Upper lobe of left lung (tissue), 6 donors: Measurements from ENCODE around the gene RTL1. TPM values are rescaled to one million over a fixed set of nuclear protein-coding genes. Genes with fewer than 3 reads are reported as not detected.

Experiments
- ATAC-seq, 2 donors: fragments of 200-7000 bp; cut with Tn5 transposase; one replicate each; pipeline ENCODE4 v1.9.1; 2022; ENCODE audit warnings: mild to moderate bottlenecking in 2 of 2, moderate library complexity in 2 of 2; ENCODE audit not compliant: low FRiP score in 2 of 2
- DNase-seq, 2 donors: peaks; one replicate each; pipeline ENCODE4 v3.0.0-alpha.2; 2019 to 2020
- H3K27ac ChIP-seq, 4 donors: fragments of 200-600 bp; sonication (generic); one replicate each; pipeline ENCODE4 v1.5.1; 2016 to 2019
- H3K27me3 ChIP-seq, 4 donors: fragments of 200-600 bp; sonication (generic); one replicate each; pipeline ENCODE4 v1.5.1; 2017 to 2019
- H3K36me3 ChIP-seq, 4 donors: fragments of 200-600 bp; sonication (generic); one replicate each; pipeline ENCODE4 v1.5.1; 2016 to 2019
- H3K4me1 ChIP-seq, 4 donors: fragments of 200-600 bp; sonication (generic); one replicate each; pipeline ENCODE4 v1.5.1; 2018 to 2019
- H3K4me3 ChIP-seq, 4 donors: fragments of 200-600 bp; sonication (generic); one replicate each; pipeline ENCODE4 v1.5.1; 2017 to 2019; ENCODE audit warnings: mild to moderate bottlenecking in 2 of 4, moderate library complexity in 1 of 4
- H3K9me3 ChIP-seq, 4 donors: fragments of 200-600 bp; sonication (generic); one replicate each; pipeline ENCODE4 v1.5.1; 2018 to 2019
- EP300 ChIP-seq, 4 donors: sonication (generic); formaldehyde crosslinking; IDR thresholded peaks; one replicate each; pipeline ENCODE4 v1.5.1; 2017; ENCODE audit warnings: antibody characterized with exemption in 4 of 4, control low read depth in 2 of 4
- POLR2A ChIP-seq, 4 donors: fragments of 450-650 bp; IDR thresholded peaks; one replicate each; pipeline ENCODE4 v1.5.1; 2016 to 2017; ENCODE audit warnings: antibody characterized with exemption in 4 of 4, mild to moderate bottlenecking in 2 of 4
- POLR2AphosphoS5 ChIP-seq, 2 donors: sonication (generic); formaldehyde crosslinking; IDR thresholded peaks; one replicate each; pipeline ENCODE4 v1.5.1; 2017; ENCODE audit warnings: antibody characterized with exemption in 2 of 2
- WGBS, 2 donors: methylation state at CpG; one replicate each; pipeline ENCODE4 v1.1.5; 2017 to 2018; 5-methylcytosine and 5-hydroxymethylcytosine counted together
- total RNA-seq, 6 donors: library from RNA; depleted of rRNA in 4 of 6; stranded (reverse); fragments of >200 nt in 4 of 6; gene quantifications; one replicate each; pipeline versions ENCODE4 v1.1.0 to v1.2.1, GENCODE V29; 2016 to 2021
- TF ChIP-seq, protein P1 (sequence below), 6 experiments: fragments of 450-650 bp in 4 of 6; fragments of 200-600 bp in 2 of 6; sonication (generic) in 2 of 6; IDR thresholded peaks; one replicate each; pipeline ENCODE4 v1.5.1; 2016 to 2019; ENCODE audit warnings: antibody characterized with exemption in 6 of 6
- donor health status: DM: no; HTN: no; CAD: no; lungs with moderate emphysema.
- donor health status: DM: no; HTN: yes; CAD: no; lungs with severe emphysema.

Gene RTL1
- total RNA-seq, 6 donors from 2014 or later: not detected

DNA sequence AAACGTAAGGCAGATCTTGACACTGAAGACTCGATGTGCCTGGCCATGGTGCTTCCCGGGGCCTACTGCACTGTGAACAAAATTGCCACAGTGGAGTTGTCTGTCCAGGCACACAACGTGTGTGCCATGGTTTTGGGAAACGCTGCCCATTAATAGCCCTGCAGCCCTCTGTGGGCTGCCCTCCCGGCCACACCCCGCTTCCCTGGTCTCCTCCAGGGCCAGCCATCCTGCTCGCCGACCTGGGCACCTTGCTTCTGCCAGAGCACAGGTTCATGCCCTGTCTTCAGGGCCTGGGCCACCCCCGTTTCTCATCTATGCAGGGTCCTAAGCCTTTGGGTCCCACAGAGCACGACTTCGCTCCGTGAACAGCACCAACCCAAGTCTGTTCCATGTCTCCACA is 58.7 kb downstream of the RTL1 start:
- no peak for ATAC-seq
- no peak overlapping the region for H3K4me3 ChIP-seq

DNA sequence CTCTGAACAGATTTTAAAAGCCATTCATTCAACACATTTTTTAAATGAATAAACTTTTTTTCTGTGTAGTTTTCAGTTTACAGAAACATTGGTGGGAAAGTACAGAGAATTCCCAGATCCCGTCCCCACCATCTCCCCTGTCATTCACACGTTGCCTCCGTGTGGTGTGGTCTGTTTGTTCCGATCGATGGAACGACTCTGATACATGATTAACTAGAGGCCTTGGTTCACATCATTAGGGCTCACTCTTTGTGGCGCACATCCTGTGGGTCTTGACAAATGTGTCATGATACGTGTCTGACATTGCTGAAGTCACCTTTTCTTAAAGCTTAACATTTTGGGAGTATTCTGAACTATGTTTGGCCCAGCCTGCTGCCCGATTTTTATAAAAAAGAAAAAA is 59.1 kb downstream of the RTL1 start:
- Histone ChIP-seq H3K4me1 (no peaks in the 10 kb centered on the region), H3K27ac (no peak overlapping the region), H3K4me3 (no peak overlapping the region), H3K36me3 (no peaks in the 10 kb centered on the region), H3K27me3 (no peaks in the 10 kb centered on the region), H3K9me3 (no peaks in the 10 kb centered on the region)
- DNase-seq: no peak
- no peak for TF ChIP-seq POLR2AphosphoS5 (IDR thresholded peaks at IDR 0.05)
- TF ChIP-seq, protein P1, sequence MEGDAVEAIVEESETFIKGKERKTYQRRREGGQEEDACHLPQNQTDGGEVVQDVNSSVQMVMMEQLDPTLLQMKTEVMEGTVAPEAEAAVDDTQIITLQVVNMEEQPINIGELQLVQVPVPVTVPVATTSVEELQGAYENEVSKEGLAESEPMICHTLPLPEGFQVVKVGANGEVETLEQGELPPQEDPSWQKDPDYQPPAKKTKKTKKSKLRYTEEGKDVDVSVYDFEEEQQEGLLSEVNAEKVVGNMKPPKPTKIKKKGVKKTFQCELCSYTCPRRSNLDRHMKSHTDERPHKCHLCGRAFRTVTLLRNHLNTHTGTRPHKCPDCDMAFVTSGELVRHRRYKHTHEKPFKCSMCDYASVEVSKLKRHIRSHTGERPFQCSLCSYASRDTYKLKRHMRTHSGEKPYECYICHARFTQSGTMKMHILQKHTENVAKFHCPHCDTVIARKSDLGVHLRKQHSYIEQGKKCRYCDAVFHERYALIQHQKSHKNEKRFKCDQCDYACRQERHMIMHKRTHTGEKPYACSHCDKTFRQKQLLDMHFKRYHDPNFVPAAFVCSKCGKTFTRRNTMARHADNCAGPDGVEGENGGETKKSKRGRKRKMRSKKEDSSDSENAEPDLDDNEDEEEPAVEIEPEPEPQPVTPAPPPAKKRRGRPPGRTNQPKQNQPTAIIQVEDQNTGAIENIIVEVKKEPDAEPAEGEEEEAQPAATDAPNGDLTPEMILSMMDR (IDR thresholded peaks at IDR 0.05): no peak
- no peak for TF ChIP-seq EP300 (IDR thresholded peaks at IDR 0.05)
- no peak for TF ChIP-seq POLR2A (IDR thresholded peaks at IDR 0.05)
- ATAC-seq: no peak
- 80 to 86% methylated on average over 9 of the region's 9 CpGs for WGBS, 2 donors

More for the DNA sequence above, 58.7 kb downstream of the RTL1 start:
- Histone ChIP-seq H3K27me3 (no peaks in the 10 kb centered on the region), H3K4me1 (no peaks in the 10 kb centered on the region), H3K9me3 (no peaks in the 10 kb centered on the region), H3K36me3 (no peaks in the 10 kb centered on the region), H3K27ac (no peak overlapping the region)
- no peak for TF ChIP-seq EP300 (IDR thresholded peaks at IDR 0.05)
- TF ChIP-seq, protein P1 (IDR thresholded peaks at IDR 0.05): no peak
- no peak for TF ChIP-seq POLR2AphosphoS5 (IDR thresholded peaks at IDR 0.05)
- TF ChIP-seq POLR2A (IDR thresholded peaks at IDR 0.05): no peak
- peak in 1 of 2 donors; percentile 32 for DNase-seq
- 90 to 95% methylated on average over 12 to 13 of the region's 13 CpGs for WGBS, 2 donors

DNA sequence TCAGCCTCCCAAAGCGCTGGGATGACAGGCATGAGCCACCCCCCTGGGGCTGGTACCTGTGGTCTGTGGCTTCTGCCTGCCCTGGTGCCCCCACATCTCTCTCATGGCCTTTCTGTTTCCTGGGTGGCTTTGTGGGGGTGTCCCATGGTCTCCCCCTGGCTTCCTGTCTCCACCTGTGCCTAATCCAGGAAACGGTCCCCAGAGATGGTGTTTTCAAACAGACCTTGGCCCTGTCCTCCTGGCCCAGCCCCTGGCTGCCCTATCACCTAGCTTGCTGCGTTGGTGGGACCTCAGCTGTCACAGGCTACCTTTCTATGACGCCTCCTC is 59.5 kb downstream of the RTL1 start:
- TF ChIP-seq EP300 (IDR thresholded peaks at IDR 0.05) (no peak), POLR2AphosphoS5 (IDR thresholded peaks at IDR 0.05) (no peak), POLR2A (IDR thresholded peaks at IDR 0.05) (no peak)
- TF ChIP-seq, protein P1 (IDR thresholded peaks at IDR 0.05): no peak
- no peak for ATAC-seq
- no peaks in the 10 kb centered on the region for H3K4me1 ChIP-seq
- no peaks in the 10 kb centered on the region for H3K9me3 ChIP-seq
- H3K36me3 ChIP-seq: no peaks in the 10 kb centered on the region
- H3K27me3 ChIP-seq: no peaks in the 10 kb centered on the region
- H3K4me3 ChIP-seq: no peak overlapping the region
- H3K27ac ChIP-seq: no peak overlapping the region
- DNase-seq: no peak
- WGBS, 2 donors: 87 to 89% methylated on average over 4 of the region's 4 CpGs

DNA sequence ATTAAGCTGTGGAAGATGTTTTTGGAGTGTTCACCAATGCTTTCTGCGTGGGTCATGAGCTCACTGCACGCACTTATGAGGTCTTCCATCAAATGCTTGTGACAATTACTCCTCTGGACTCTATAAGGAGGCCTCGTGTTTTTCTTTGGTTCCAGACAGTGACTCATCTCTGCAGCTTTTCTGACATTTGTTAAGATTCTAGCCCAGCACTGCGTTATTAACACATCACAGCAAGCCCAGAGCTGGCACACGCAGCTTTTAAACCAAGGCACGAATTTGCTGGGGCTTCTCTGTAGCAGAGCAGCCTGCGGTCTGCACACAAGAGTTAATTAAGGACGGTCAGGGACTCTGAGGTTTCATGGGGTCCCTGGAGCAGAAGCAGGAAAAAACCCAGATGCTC is 60.7 kb downstream of the RTL1 start:
- no peak overlapping the region for H3K4me3 ChIP-seq
- H3K4me1 ChIP-seq: no peaks in the 10 kb centered on the region
- peak overlapping the region in 1 of 4 donors; percentile 39 for H3K27ac ChIP-seq
- ATAC-seq (peak in 1 of 2 donors; percentile 73), DNase-seq (no peak)
- H3K9me3 ChIP-seq: no peaks in the 10 kb centered on the region
- H3K27me3 ChIP-seq: no peaks in the 10 kb centered on the region
- 72 to 86% methylated on average over 8 of the region's 8 CpGs for WGBS, 2 donors
- TF ChIP-seq EP300 (IDR thresholded peaks at IDR 0.05) (no peak), POLR2A (IDR thresholded peaks at IDR 0.05) (no peak), POLR2AphosphoS5 (IDR thresholded peaks at IDR 0.05) (no peak)
- TF ChIP-seq, protein P1 (IDR thresholded peaks at IDR 0.05): no peak
- no peaks in the 10 kb centered on the region for H3K36me3 ChIP-seq

DNA sequence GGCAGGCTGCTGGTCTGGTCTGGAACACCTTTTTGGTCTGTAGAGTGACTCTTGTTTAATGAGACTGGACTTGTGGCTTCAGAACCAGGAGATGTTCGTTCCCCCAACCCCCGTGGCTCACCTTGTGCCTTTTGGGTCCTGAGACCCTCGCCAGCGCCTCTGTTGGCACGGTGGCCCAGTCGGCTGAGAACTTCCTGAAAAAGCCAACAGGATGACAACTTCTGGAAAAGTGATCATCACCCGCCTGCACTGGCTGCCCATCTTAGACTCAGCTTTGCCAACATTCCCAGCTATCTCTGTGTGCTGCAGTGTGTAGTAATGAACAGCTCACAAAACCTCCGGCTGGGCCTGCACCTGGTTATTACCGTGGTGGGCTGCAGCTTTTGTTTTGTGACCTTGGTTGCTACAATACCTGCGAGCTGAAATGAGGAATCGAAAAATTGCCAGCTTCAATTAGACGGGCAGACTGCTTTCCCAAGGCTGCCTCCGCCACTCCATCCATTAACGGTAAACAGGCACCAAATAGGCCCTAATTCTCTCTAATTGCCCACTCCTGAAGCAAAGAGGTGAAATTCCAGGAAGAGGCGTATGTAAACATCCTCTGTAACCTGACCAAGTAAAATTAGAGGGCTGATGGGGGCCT is 61.6 kb downstream of the RTL1 start:
- Histone ChIP-seq H3K4me3 (no peak overlapping the region), H3K36me3 (no peaks in the 10 kb centered on the region), H3K27ac (peak overlapping the region in 2 of 4 donors; percentile 31 to 39), H3K27me3 (no peaks in the 10 kb centered on the region), H3K4me1 (no peaks in the 10 kb centered on the region), H3K9me3 (no peaks in the 10 kb centered on the region)
- WGBS, 2 donors: 73 to 80% methylated on average over 9 to 15 of the region's 15 CpGs
- DNase-seq (no peak), ATAC-seq (no peak)
- TF ChIP-seq EP300 (IDR thresholded peaks at IDR 0.05): no peak
- no peak for TF ChIP-seq POLR2AphosphoS5 (IDR thresholded peaks at IDR 0.05)
- TF ChIP-seq, protein P1 (IDR thresholded peaks at IDR 0.05): no peak
- no peak for TF ChIP-seq POLR2A (IDR thresholded peaks at IDR 0.05)
